ENCODE measurements around the gene TECTA.

GRCh38 chr11:121198491-121198890, 97.4 kb downstream of the TECTA start:
- TF ChIP-seq EZH2 (IDR thresholded peaks at IDR 0.05; ENCODE audit: insufficient read depth, low read length) (no peak), CTCF (IDR thresholded peaks at IDR 0.05; ENCODE audit: insufficient read depth, low read depth, low read length) (no peak)

Data from astrocyte (in vitro differentiated cells and primary cell).